Lung (tissue), 12 donors: ENCODE measurements around the gene FAIM2. TPM values are rescaled to one million over a fixed set of nuclear protein-coding genes. Genes with fewer than 3 reads are reported as not detected.

Experiments
- ATAC-seq: fragments of 200-7000 bp; cut with Tn5 transposase; one replicate; pipeline ENCODE4 v1.9.1; 2020; ENCODE audit warnings: moderate number of reproducible peaks; ENCODE audit not compliant: insufficient read depth, low FRiP score
- DNase-seq, 3 donors: peaks; one replicate each; pipeline ENCODE4 v3.0.0-alpha.2; 2013 to 2017
- H3K27ac ChIP-seq, 2 donors: one replicate each; pipeline ENCODE4 v1.5.1; 2013; ENCODE audit warnings: mild to moderate bottlenecking in 2 of 2, moderate library complexity in 2 of 2, control low read depth in 1 of 2, inconsistent platforms in 1 of 2, low read depth in 1 of 2, low read length in 1 of 2
- H3K27me3 ChIP-seq, 3 donors: one replicate each; pipeline ENCODE4 v1.5.1; 2013; ENCODE audit warnings: low read length in 2 of 3; ENCODE audit not compliant: control insufficient read depth in 3 of 3, insufficient read depth in 3 of 3
- H3K36me3 ChIP-seq, 4 donors: one replicate each; pipeline ENCODE4 v1.5.1; 2013; ENCODE audit warnings: low read length in 4 of 4, mild to moderate bottlenecking in 1 of 4, moderate library complexity in 1 of 4; ENCODE audit not compliant: control insufficient read depth in 4 of 4, insufficient read depth in 4 of 4
- H3K4me1 ChIP-seq, 5 donors: one replicate each; pipeline ENCODE4 v1.5.1; 2013; ENCODE audit warnings: low read length in 5 of 5, mild to moderate bottlenecking in 2 of 5, moderate library complexity in 1 of 5; ENCODE audit not compliant: control insufficient read depth in 5 of 5, insufficient read depth in 5 of 5
- H3K4me3 ChIP-seq: one replicate; pipeline ENCODE4 v1.5.1; 2013; ENCODE audit warnings: mild to moderate bottlenecking, control low read depth, moderate library complexity
- H3K9ac ChIP-seq, 2 donors: one replicate each; pipeline ENCODE4 v1.5.1; 2013; ENCODE audit warnings: low read length in 2 of 2, control low read depth in 1 of 2; ENCODE audit not compliant: insufficient read depth in 1 of 2
- H3K9me3 ChIP-seq, 4 donors: one replicate each; pipeline ENCODE4 v1.5.1; 2013; ENCODE audit warnings: low read length in 3 of 4, mild to moderate bottlenecking in 1 of 4, moderate library complexity in 1 of 4; ENCODE audit not compliant: control insufficient read depth in 4 of 4, insufficient read depth in 3 of 4
- CTCF ChIP-seq: IDR thresholded peaks from 2 replicates; pipeline ENCODE4 v1.5.1; 2012; ENCODE audit warnings: mild to moderate bottlenecking; ENCODE audit errors: control extremely low read depth, extremely low read depth
- WGBS, 2 donors: extraction: QIAGEN DNeasy Blood & Tissue Kit; methylation state at CpG; one replicate each; pipeline ENCODE4 v1.1.7; 2013; 5-methylcytosine and 5-hydroxymethylcytosine counted together
- polyA plus RNA-seq, 2 donors: library from polyadenylated mRNA; stranded (reverse); fragments of 200-250 nt; gene quantifications; one replicate each; pipeline ENCODE4 v1.2.1, GENCODE V29; 2013
- total RNA-seq, 2 donors: library from RNA; depleted of rRNA in 1 of 2; stranded (reverse); fragments of >200 nt in 1 of 2; gene quantifications; one replicate each; pipeline ENCODE4 v1.2.1, GENCODE V29; 2014 to 2021
- donor health status: control.
- donor health status: control.
- donor health status: Bipolar disorder and iron deficiency.
- donor health status: healthy.
- donor health status: DM: yes; HTN: yes; CAD: no.

The FAIM2 gene
- total and polyA plus RNA-seq, 4 donors, result 0.46 to 1.4 (median 0.55) TPM

DNA sequence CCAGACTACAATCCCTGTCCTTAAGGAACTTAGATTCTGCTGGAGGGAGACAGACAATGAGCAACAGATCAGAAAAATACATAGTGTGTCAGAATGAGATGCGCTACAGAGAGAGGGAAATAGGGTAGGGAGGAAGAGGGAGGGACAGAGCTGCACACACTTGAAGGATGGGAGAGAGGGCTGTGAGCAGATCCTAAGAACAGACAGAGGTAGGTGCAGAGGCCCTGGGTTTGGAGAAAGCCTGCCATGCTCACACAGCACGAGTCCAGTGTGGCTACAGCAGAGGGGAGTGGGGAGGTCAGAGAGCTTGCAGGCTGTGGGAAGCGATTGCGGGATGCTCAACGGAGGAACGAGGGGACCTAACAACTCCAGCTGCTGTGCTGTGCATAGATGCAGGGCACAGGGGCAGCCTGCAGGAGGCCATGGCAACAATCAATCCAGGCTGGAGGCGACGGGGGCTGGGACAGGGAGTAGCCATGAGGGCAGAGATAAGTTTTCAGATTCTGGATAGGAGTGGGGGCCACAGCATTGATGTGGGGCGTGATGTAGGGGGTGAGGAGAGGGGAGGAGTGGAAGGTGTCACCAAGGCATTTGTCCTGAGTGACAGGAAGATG, 20.7 kb downstream of the FAIM2 start:
- Histone ChIP-seq H3K27me3 (peaks cover 0 to 3% (median 0%) of the 10 kb centered on the region in 3 donors), H3K9me3 (peaks cover 0 to 5% (median 0%) of the 10 kb centered on the region in 4 donors), H3K4me3 (no peak overlapping the region), H3K4me1 (peaks cover 0 to 4% (median 2%) of the 10 kb centered on the region in 5 donors), H3K36me3 (no peaks in the 10 kb centered on the region), H3K27ac (no peak overlapping the region), H3K9ac (no peak overlapping the region)
- 76 to 80% methylated on average over 9 of the region's 9 CpGs for WGBS, 2 donors
- ATAC-seq (no peak), DNase-seq (no peak)
- no peak for TF ChIP-seq CTCF

DNA sequence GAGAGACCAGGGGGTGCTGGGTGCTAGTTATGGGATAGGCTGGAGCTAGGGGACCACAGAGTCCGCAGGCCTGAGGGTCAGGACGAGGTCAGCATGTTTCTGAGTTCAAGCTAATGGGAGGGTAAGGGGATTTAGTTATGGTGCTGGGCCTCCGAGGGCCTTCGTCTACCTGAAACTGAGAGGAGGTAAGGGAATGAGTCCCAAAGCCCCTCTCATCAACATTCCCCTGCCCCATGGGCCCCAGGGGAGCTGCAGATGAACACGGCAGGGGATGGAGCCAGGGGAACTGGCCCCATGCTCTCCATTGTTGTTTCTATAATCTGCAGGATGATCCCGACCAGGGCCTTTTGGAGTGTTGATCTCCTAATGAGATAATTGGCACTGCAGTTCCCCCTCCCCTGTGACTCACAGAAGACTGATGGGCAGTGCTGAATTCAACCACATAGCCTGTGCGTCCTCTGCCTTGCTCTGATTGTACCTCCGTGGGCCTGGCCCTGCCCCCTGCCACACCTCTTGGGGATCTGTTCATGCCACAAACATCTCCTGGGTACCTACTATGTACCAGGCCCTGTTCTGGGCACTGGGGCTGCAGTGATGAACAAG, 21.4 kb downstream of the FAIM2 start:
- DNase-seq, result no peak
- no peaks in the 10 kb centered on the region for H3K4me1 ChIP-seq
- H3K4me3 ChIP-seq, result no peak overlapping the region
- no peaks in the 10 kb centered on the region for H3K36me3 ChIP-seq
- H3K27me3 ChIP-seq, result peaks cover 0 to 3% (median 0%) of the 10 kb centered on the region in 3 donors
- 79 to 86% methylated on average over 8 of the region's 8 CpGs for WGBS, 2 donors
- H3K27ac ChIP-seq, result no peak overlapping the region
- TF ChIP-seq CTCF, result no peak
- ATAC-seq, result no peak
- H3K9me3 ChIP-seq, result peaks cover 0 to 5% (median 0%) of the 10 kb centered on the region in 4 donors
- H3K9ac ChIP-seq, result no peak overlapping the region

DNA sequence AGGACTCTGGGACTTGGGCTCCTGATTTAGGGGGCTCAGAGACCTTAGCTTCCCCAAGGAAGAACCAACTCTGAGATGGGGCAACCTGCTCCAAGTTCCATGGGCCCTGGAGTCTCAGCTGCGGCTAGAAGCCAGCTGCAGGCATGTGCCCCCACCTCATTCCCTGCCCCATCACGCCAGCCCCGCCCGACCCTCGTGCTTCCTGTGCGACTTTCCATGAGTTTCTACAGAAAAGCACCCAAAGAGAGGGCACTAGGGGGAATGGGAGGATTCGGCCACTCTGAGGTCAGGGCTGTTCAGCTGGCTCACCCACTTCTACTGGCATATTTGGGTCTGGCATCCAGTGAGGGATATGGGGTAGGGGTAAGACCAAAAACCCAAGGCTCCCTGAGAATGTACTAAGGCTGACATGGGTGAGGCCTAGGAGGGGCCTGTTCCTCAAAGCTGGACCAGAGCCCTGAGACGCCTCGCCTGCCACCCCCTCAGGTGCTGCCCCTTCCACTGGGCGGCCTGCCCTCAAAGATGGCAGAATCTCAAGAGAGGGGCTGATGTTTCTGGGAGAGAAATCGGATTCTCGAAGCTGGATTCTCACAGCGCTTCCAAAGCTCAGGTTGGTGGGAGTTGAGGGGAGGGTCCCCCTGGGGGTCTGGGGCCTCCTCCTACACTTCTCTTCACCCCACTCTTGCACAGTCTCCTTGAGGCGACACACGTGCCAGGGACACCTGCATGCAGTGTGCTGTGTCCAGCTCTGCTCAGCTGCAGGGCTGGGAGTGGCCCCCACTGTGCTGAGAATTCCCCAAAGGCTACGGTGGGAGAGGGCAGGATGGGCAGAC, 22.1 kb downstream of the FAIM2 start:
- Histone ChIP-seq H3K4me1 (no peaks in the 10 kb centered on the region), H3K4me3 (no peak overlapping the region), H3K27ac (no peak overlapping the region), H3K27me3 (no peaks in the 10 kb centered on the region), H3K9me3 (peaks cover 0 to 5% (median 0%) of the 10 kb centered on the region in 4 donors), H3K36me3 (no peaks in the 10 kb centered on the region), H3K9ac (no peak overlapping the region)
- ATAC-seq, result no peak
- WGBS, 2 donors, result 89 to 97% methylated on average over 16 of the region's 16 CpGs
- DNase-seq, result no peak
- TF ChIP-seq CTCF, result no peak
